SK-N-SH (cell line): ENCODE data around the gene ZSWIM7. TPM values are rescaled to one million over a fixed set of nuclear protein-coding genes. Genes with fewer than 3 reads are reported as not detected.

Experiments
- CTCF ChIA-PET: fragments of 300-600, 350-600 bp; formaldehyde crosslinking; extraction: SDS; loops from one replicate; lab custom pipeline; 2021; lab: Yijun Ruan, JAX
- POLR2A ChIA-PET: fragments of 350-600 bp; sonication (Branson Sonifier 250); formaldehyde crosslinking; extraction: SDS; loops from one replicate; lab custom pipeline; 2020; ENCODE audit warnings: antibody characterized with exemption, inconsistent platforms; lab: Yijun Ruan, JAX
- DNase-seq: peaks from one replicate; pipeline ENCODE4 v3.0.0; 2012
- H2AFZ ChIP-seq: fragments of 200-600 bp; sonication (generic); 2 replicates; pipeline ENCODE4 v1.8.1; 2016; ENCODE audit warnings: antibody characterized with exemption, mild to moderate bottlenecking, low read depth
- H3F3A ChIP-seq: fragments of 200-600 bp; sonication (generic); replicated peaks from 2 replicates; pipeline ENCODE3; 2016; ENCODE audit warnings: antibody characterized with exemption, mild to moderate bottlenecking; ENCODE audit not compliant: insufficient read depth
- H3K27ac ChIP-seq, 2 experiments: fragments of 200-500 bp in 1 of 2; fragments of 200-600 bp in 1 of 2; sonication (Bioruptor generic) in 1 of 2; sonication (generic), shearing (Covaris generic) in 1 of 2; 2 replicates each; pipeline versions ENCODE4 v1.5.1 to v1.6.1; 2014 to 2016; ENCODE audit warnings: low read depth in 2 of 2, inconsistent platforms in 1 of 2, low read length in 1 of 2, mild to moderate bottlenecking in 1 of 2, mixed read lengths in 1 of 2
- H3K27me3 ChIP-seq: fragments of 200-600 bp; sonication (generic), shearing (Covaris generic); 2 replicates; pipeline ENCODE4 v1.6.1; 2016; ENCODE audit warnings: mixed run types; ENCODE audit not compliant: insufficient read depth
- H3K36me3 ChIP-seq, 2 experiments: fragments of 200-500 bp in 1 of 2; fragments of 200-600 bp in 1 of 2; sonication (Bioruptor generic) in 1 of 2; sonication (generic) in 1 of 2; replicated peaks in 1 of 2; 2 replicates each; pipeline versions ENCODE3 to v1.5.1; 2014 to 2016; ENCODE audit warnings: low read length in 1 of 2, mild to moderate bottlenecking in 1 of 2; ENCODE audit not compliant: insufficient read depth in 2 of 2, control insufficient read depth in 1 of 2
- H3K4me1 ChIP-seq, 2 experiments: fragments of 200-500 bp in 1 of 2; fragments of 200-600 bp in 1 of 2; sonication (Bioruptor generic) in 1 of 2; sonication (generic), shearing (Covaris generic) in 1 of 2; 2 replicates each; pipeline versions ENCODE4 v1.5.1 to v1.6.1; 2014 to 2016; ENCODE audit warnings: low read depth in 1 of 2, low read length in 1 of 2, mixed run types in 1 of 2; ENCODE audit not compliant: insufficient read depth in 2 of 2, control insufficient read depth in 1 of 2
- H3K4me2 ChIP-seq: fragments of 200-600 bp; sonication (generic), shearing (Covaris generic); 2 replicates; pipeline ENCODE4 v1.6.1; 2017; ENCODE audit warnings: mixed run types
- H3K4me3 ChIP-seq, 2 experiments: fragments of 200-500 bp in 1 of 2; fragments of 200-600 bp in 1 of 2; sonication (Bioruptor generic) in 1 of 2; sonication (generic), shearing (Covaris generic) in 1 of 2; 2 replicates each; pipeline versions ENCODE4 v1.5.1 to v1.8.1; 2014 to 2016; ENCODE audit warnings: low read depth in 2 of 2, inconsistent platforms in 1 of 2, low read length in 1 of 2, mild to moderate bottlenecking in 1 of 2, mixed read lengths in 1 of 2, moderate library complexity in 1 of 2
- H3K79me2 ChIP-seq: fragments of 200-600 bp; sonication (generic); 2 replicates; pipeline ENCODE4 v1.8.1; 2017; ENCODE audit warnings: mild to moderate bottlenecking; ENCODE audit not compliant: insufficient read depth
- H3K9ac ChIP-seq: fragments of 200-600 bp; sonication (generic); 2 replicates; pipeline ENCODE4 v1.6.1; 2017; ENCODE audit warnings: mixed run types
- H3K9me2 ChIP-seq: fragments of 200-600 bp; sonication (generic); 2 replicates; pipeline ENCODE4 v1.6.1; 2017; ENCODE audit warnings: mixed run types
- H3K9me3 ChIP-seq: fragments of 200-600 bp; sonication (generic); 2 replicates; pipeline ENCODE4 v1.6.1; 2017; ENCODE audit warnings: mixed run types, mild to moderate bottlenecking, moderate library complexity
- H4K20me1 ChIP-seq: fragments of 200-600 bp; sonication (generic); 2 replicates; pipeline ENCODE4 v1.6.1; 2017; ENCODE audit warnings: mild to moderate bottlenecking, mixed run types; ENCODE audit not compliant: insufficient read depth
- CTCF ChIP-seq: fragments of 200-600 bp; sonication (generic); IDR thresholded peaks from 2 replicates; pipeline ENCODE4 v1.6.1; 2017; ENCODE audit warnings: antibody characterized with exemption, mild to moderate bottlenecking, moderate library complexity
- ELF1 ChIP-seq: IDR thresholded peaks from 2 replicates; pipeline ENCODE4 v1.4.0; 2012
- EP300 ChIP-seq, 2 experiments: IDR thresholded peaks; 2 replicates each; pipeline versions ENCODE4 v1.4.0 to v1.6.1; 2012; ENCODE audit warnings: borderline replicate concordance in 1 of 2, low read depth in 1 of 2, low read length in 1 of 2
- EZH2phosphoT487 ChIP-seq: fragments of 200-600 bp; sonication (generic); IDR thresholded peaks from 2 replicates; pipeline ENCODE4 v1.6.1; 2017; ENCODE audit warnings: low read depth, mixed run types, mild to moderate bottlenecking, antibody characterized with exemption, moderate library complexity, borderline replicate concordance
- FOSL2 ChIP-seq: IDR thresholded peaks from 2 replicates; pipeline ENCODE4 v1.4.0; 2012; ENCODE audit warnings: low read depth, mild to moderate bottlenecking, moderate library complexity, borderline replicate concordance
- GABPA ChIP-seq: IDR thresholded peaks from 2 replicates; pipeline ENCODE4 v1.4.0; 2012; ENCODE audit warnings: low read depth, mild to moderate bottlenecking
- GATA2 ChIP-seq: sonication (generic); formaldehyde crosslinking; IDR thresholded peaks from 2 replicates; pipeline ENCODE4 v1.5.0; 2020; ENCODE audit warnings: mild to moderate bottlenecking, missing genetic modification reagents
- JUND ChIP-seq: IDR thresholded peaks from 2 replicates; pipeline ENCODE4 v1.4.0; 2012
- NFIC ChIP-seq: IDR thresholded peaks from 2 replicates; pipeline ENCODE4 v1.4.0; 2012; ENCODE audit warnings: borderline replicate concordance
- RFX5 ChIP-seq: IDR thresholded peaks from 2 replicates; pipeline ENCODE4 v1.6.1; 2012; ENCODE audit warnings: mild to moderate bottlenecking, improper control_type of control experiment, low read length
- RXRA ChIP-seq: IDR thresholded peaks from 2 replicates; pipeline ENCODE4 v1.4.0; 2012; ENCODE audit warnings: low read depth, mild to moderate bottlenecking, borderline replicate concordance
- SIN3A ChIP-seq: IDR thresholded peaks from 2 replicates; pipeline ENCODE4 v1.6.1; 2012; ENCODE audit warnings: low read depth, mild to moderate bottlenecking, low read length, moderate library complexity, borderline replicate concordance
- SMC3 ChIP-seq: IDR thresholded peaks from 2 replicates; pipeline ENCODE4 v1.6.1; 2012; ENCODE audit warnings: low read depth, low read length, improper control_type of control experiment
- TAF1 ChIP-seq: IDR thresholded peaks from 2 replicates; pipeline ENCODE4 v1.6.1; 2012; ENCODE audit warnings: low read depth, mild to moderate bottlenecking, low read length, moderate library complexity, borderline replicate concordance
- TEAD4 ChIP-seq: IDR thresholded peaks from 2 replicates; pipeline ENCODE4 v1.4.0; 2012; ENCODE audit warnings: mild to moderate bottlenecking, borderline replicate concordance; ENCODE audit not compliant: insufficient read depth
- WGBS: methylation state at CpG from one replicate; pipeline ENCODE4 v1.1.6; 2017; ENCODE audit warnings: low lambda C conversion rate; 5-methylcytosine and 5-hydroxymethylcytosine counted together
- polyA plus RNA-seq, 3 experiments: library from polyadenylated mRNA; depleted of rRNA; stranded (reverse); fragments of >200 nt; gene quantifications; 2 replicates each; pipeline ENCODE4 v1.2.3, GENCODE V29; 2012
- TF ChIP-seq, protein P1 (sequence below): IDR thresholded peaks from 2 replicates; pipeline ENCODE4 v1.4.0; 2012; ENCODE audit warnings: low read depth
- TF ChIP-seq, protein P2 (sequence below): IDR thresholded peaks from 2 replicates; pipeline ENCODE4; 2012
- TF ChIP-seq, protein P3 (sequence below): fragments of 150-350 bp; IDR thresholded peaks from 2 replicates; pipeline ENCODE4 v1.6.1; 2016; ENCODE audit warnings: mild to moderate bottlenecking, low read depth, low read length
- TF ChIP-seq, protein P4 (sequence below): IDR thresholded peaks from 2 replicates; pipeline ENCODE4 v1.4.0; 2012; ENCODE audit warnings: low read depth, borderline replicate concordance

Gene ZSWIM7
- polyA plus RNA-seq, 1 of the 3 experiments (the other 2 are of a cell fraction): 63.3 TPM

GRCh38 chr17:15999974-16000827 is 697 bp upstream of the ZSWIM7 start:
- POLR2A ChIA-PET: interaction anchor here (0.8 to 1.4 kb wide), 5 partner anchors 9 to 215 kb away, joined by 3 to 4 read pairs (median 3); partner anchors contain the start of genes ADORA2B and NCOR1
- H2AFZ ChIP-seq: no peak overlapping the region

GRCh38 chr17:15998031-15998562 is 1.4 kb downstream of the ZSWIM7 start:
- Histone ChIP-seq H3K27me3 (no peaks in the 10 kb centered on the region), H3K79me2 (peaks cover 61% of the 10 kb centered on the region), H3K9me2 (no peaks in the 10 kb centered on the region), H3K4me1 (peaks cover 0 to 6% of the 10 kb centered on the region in 2 experiments; a peak in 2 of 4 replicates), H3K9ac (no peak overlapping the region), H3K27ac (peak overlapping the region; percentile 17 to 95; a peak in 2 of 4 replicates), H3K9me3 (no peaks in the 10 kb centered on the region; the same call in 1 of the 2 replicates), H2AFZ (no peak overlapping the region), H3K4me3 (peak overlapping the region in 1 of 2 experiments; percentile 91; a peak in 1 of 4 replicates), H3F3A (peaks cover 9% of the 10 kb centered on the region), H4K20me1 (peaks cover 5% of the 10 kb centered on the region; the same call in 1 of the 2 replicates), H3K4me2 (peak overlapping the region; percentile 67; the same call in 1 of the 2 replicates), H3K36me3 (peaks cover 22 to 40% of the 10 kb centered on the region in 2 experiments)
- ChIA-PET CTCF (interaction anchor here (0.7 to 6.1 kb wide), 5 partner anchors 22 to 170 kb away, joined by 3 to 42 read pairs (median 3); partner anchors contain the start of gene ADORA2B), POLR2A (no interaction called here)
- DNase-seq: no peak
- 71% methylated on average over 4 of the region's 4 CpGs for WGBS
- TF ChIP-seq TEAD4 (no peak), GATA2 (no peak), CTCF (no peak), GABPA (no peak), NFIC (no peak), EP300 (IDR thresholded peaks at IDR 0.05; ENCODE audit: borderline replicate concordance in 1 of 2, low read depth in 1 of 2, low read length in 1 of 2) (no peak), SMC3 (no peak), FOSL2 (no peak), RFX5 (no peak), EZH2phosphoT487 (no peak), RXRA (no peak), TAF1 (no peak), ELF1 (no peak), SIN3A (no peak)
- TF ChIP-seq, protein P1, sequence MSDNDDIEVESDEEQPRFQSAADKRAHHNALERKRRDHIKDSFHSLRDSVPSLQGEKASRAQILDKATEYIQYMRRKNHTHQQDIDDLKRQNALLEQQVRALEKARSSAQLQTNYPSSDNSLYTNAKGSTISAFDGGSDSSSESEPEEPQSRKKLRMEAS: no peak
- TF ChIP-seq, protein P2, sequence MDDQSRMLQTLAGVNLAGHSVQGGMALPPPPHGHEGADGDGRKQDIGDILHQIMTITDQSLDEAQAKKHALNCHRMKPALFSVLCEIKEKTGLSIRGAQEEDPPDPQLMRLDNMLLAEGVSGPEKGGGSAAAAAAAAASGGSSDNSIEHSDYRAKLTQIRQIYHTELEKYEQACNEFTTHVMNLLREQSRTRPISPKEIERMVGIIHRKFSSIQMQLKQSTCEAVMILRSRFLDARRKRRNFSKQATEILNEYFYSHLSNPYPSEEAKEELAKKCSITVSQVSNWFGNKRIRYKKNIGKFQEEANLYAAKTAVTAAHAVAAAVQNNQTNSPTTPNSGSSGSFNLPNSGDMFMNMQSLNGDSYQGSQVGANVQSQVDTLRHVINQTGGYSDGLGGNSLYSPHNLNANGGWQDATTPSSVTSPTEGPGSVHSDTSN: no peak
- TF ChIP-seq, protein P3, sequence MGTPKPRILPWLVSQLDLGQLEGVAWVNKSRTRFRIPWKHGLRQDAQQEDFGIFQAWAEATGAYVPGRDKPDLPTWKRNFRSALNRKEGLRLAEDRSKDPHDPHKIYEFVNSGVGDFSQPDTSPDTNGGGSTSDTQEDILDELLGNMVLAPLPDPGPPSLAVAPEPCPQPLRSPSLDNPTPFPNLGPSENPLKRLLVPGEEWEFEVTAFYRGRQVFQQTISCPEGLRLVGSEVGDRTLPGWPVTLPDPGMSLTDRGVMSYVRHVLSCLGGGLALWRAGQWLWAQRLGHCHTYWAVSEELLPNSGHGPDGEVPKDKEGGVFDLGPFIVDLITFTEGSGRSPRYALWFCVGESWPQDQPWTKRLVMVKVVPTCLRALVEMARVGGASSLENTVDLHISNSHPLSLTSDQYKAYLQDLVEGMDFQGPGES: no peak

More at GRCh38 chr17:15999974-16000827, 697 bp upstream of the ZSWIM7 start:
- Histone ChIP-seq H3F3A (peaks cover 9% of the 10 kb centered on the region), H3K36me3 (peaks cover 43 to 51% of the 10 kb centered on the region in 2 experiments), H3K4me1 (peaks cover 0 to 6% of the 10 kb centered on the region in 2 experiments; a peak in 2 of 4 replicates), H4K20me1 (peaks cover 5% of the 10 kb centered on the region; the same call in 1 of the 2 replicates), H3K79me2 (peaks cover 49% of the 10 kb centered on the region), H3K9me3 (no peaks in the 10 kb centered on the region; the same call in 1 of the 2 replicates)
- CTCF ChIA-PET: interaction anchor here (0.7 to 6.1 kb wide), 5 partner anchors 13 to 216 kb away, joined by 3 to 42 read pairs (median 3); partner anchors contain the start of gene ADORA2B
- TF ChIP-seq SIN3A: peak; percentile 40; the same call in 1 of the 2 replicates
- TF ChIP-seq, protein P4, sequence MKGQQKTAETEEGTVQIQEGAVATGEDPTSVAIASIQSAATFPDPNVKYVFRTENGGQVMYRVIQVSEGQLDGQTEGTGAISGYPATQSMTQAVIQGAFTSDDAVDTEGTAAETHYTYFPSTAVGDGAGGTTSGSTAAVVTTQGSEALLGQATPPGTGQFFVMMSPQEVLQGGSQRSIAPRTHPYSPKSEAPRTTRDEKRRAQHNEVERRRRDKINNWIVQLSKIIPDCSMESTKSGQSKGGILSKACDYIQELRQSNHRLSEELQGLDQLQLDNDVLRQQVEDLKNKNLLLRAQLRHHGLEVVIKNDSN: no peak
- TF ChIP-seq JUND: no peak
- TF ChIP-seq, all 33 proteins: peak for 1
- Histone ChIP-seq H3K27ac (peak overlapping the region; percentile 93 to 95), H3K9ac (peak overlapping the region; percentile 90), H3K9me2 (no peaks in the 10 kb centered on the region), H3K4me2 (peak overlapping the region; percentile 67), H3K4me3 (peak overlapping the region; percentile 82 to 91), H3K27me3 (no peaks in the 10 kb centered on the region)
- DNase-seq: no peak
- 2% methylated on average over 30 of the region's 64 CpGs for WGBS
